SW480 (cell line): ENCODE results near the gene GNG7.

Experiments
- DNase-seq: peaks from one replicate; pipeline ENCODE4 v3.0.0-alpha.2; 2016; ENCODE audit warnings: low spot score

The GNG7 gene

DNA sequence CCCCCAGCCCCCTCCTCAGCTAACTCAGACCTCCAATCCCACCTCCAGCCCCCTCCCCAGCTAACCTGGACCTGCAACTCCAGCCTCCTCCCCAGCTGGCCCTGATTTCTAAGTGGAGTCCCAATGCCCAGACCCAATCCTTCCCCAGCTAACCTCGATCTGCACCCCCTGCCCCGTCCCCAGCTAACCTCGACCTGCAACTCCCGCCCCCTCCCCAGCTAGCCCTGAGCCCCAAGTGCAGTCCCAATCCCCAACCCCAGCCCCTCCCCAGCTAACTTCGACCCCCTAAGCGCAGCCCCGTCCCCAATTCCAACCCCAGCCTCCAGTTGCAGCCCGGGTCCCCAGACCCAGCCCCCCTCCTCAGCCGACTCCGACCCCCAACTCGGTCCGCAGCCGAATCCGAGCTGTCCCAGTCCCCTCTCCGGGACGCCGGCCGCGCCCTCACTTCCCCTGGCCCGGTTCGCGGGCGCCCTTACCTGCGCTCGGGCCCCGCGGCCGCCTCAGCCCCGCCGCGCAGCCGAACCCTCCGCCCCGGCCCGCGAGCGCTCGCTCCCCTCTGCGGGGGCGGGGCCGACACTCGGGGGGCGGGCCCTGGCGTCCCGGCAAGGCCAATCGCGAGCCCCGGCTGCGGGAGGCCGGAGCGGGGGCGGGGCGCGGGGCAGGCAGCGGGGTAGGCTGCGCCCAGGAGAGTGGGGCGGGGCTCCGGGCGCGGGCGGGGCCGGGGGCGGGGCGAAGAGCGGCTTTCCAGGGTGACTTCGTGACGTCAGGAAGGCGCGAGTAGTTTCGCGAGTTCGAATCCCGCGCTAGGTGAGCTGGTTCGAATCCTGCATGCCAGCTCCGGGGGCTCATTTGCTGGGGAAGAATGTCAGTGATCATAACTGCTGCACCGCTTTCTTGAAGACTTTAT is at the start of gene GNG7:
TSS of gene GNG7 (minus strand) at position 525 of the 907 bp plus-strand sequence. CDS start 182,006 bp downstream, outside the sequence.
- peak; percentile 56 for DNase-seq

GRCh38 chr19:2751438-2751830 is 48.9 kb upstream of the GNG7 start:
- DNase-seq, result no peak

- no peak for DNase-seq
These were observed 48.4 kb upstream of the GNG7 start for GRCh38 chr19:2750808-2751437.

DNA sequence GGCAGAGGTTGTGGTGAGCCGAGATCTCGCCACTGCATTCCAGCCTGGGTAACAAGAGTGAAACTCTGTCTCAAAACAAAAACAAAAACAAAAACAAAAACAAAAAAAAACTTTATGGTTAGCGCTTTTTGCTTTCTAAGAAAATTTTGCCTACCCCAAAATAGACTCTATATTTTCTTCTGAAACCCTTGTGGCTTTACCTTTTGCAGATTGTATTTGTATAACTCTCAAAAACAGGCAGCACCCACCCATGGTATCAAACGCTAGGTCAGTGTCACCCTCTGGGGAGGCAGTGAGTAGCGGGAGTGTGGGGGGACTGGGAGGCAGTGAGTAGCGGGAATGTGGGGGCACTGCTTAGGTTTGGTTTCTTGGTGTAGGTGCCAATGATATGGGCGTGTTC is 44.9 kb upstream of the GNG7 start:
- DNase-seq, result no peak

- no peak for DNase-seq
These were observed 41.6 kb upstream of the GNG7 start for GRCh38 chr19:2744113-2744512.

- DNase-seq, result no peak
These were observed 40.6 kb upstream of the GNG7 start for GRCh38 chr19:2743099-2743498.

GRCh38 chr19:2740314-2740656 is 37.8 kb upstream of the GNG7 start:
- no peak for DNase-seq

DNA sequence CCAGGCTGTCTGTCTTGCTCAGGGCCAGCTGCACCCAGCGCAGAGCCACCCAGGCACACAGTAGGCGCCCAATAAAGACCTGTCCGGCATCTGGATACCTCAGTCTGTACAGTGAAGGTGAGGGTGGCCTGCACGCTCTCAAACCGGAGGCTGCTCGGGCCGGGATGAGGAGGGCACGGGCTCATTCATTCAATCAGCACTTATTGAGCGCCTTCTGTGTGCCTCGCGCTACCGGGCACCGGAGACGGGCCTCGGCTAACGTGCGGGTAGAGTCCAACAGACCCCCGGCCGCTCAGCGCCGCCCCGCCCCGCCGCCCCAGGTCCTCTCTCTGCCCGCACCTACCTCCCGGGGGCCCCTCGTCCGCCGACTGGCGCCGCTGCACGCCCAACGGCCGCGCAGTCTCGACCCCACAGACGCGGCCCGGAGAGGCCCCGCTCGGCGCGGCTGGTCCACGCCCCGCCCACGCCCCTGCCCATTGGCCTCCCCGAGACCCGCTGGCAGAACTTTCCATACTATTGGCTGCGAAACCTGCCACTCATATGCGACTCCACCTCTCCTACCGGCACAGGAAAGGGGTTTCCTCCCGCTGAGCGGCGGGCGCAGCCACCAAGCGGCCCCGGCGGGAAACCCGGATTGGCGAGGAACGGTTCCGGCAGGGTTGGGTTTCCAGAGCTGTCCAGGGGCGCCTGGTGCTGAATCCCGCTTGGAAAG is 37.3 kb upstream of the GNG7 start, which contains the start of gene SLC39A3:
TSS of gene SLC39A3 (minus strand) at position 416 of the 712 bp plus-strand sequence. CDS start 2,760 bp downstream, outside the sequence.
- peak; percentile 91 for DNase-seq

- no peak for DNase-seq
These were observed 34.2 kb upstream of the GNG7 start for GRCh38 chr19:2736550-2737190.

DNA sequence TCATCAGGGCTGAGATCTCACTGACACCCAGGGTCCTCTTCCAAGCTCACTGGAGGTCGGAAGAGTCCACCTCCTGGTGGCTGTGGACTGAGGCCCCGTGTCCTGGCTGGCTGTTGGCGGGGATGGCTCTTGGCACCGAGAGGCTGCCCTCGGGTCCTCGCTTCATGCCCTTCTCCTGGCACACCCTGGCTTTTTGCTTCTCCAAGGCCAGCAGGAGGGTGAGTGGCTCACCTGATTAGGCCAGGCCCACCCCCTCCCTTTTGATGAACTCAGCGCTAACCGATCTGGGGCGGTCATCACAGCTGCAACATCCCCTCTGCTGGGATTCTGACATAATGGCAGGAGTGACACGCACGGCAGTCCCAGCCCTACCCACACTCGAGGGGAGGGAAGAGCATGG is 32.9 kb upstream of the GNG7 start:
- no peak for DNase-seq

- no peak for DNase-seq
These were observed 32.2 kb upstream of the GNG7 start for GRCh38 chr19:2734589-2735288.

DNA sequence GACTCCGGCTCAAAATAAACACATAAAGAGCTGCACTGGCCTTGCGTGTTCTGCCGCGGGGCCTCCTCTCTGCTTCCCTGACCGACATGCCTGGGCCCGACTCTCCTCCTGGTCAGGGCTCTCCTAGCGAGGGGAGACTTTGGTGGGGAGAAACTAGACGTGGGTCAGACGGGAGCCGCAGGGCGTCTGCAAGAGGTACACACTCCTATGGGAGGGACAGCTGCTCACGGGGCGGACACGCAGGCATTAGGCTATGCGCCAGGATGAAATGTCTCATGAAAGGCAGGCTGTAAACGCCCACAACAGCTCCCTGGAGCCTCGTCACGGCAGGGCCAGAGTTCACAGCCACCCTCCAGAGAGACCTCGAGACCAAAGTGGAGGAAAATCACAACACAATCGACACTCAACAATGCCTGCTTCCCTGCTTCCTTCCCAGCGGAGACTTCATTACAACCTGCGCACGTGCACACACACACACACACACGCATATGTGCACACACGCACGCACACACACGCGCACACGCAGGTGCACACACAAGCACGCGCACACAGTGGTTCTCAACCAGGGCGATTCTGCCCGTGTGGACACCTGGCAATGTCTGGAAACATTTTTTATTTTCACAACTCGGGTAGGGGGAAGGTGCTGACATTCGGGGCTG is 31.6 kb upstream of the GNG7 start:
- no peak for DNase-seq

DNA sequence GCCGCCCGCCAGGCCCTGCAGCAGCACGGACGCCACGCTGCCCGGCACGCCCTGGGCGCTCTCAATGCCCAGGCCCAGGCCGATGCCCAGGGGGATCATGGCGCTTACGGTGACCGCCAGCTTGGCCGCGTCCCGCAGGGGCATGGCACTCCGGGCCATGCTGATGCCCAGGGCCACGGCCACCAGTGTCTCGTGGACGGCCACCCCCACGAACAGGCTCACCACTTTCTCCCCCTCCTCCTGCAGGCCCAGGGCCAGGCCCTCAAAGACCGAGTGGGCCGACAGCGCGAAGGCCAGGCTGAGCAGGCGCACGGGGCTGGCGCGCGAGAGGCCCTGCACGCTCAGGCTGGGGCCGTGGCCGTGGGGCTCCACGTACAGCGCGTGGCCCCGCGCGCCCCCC is 30.4 kb upstream of the GNG7 start:
- no peak for DNase-seq

DNA sequence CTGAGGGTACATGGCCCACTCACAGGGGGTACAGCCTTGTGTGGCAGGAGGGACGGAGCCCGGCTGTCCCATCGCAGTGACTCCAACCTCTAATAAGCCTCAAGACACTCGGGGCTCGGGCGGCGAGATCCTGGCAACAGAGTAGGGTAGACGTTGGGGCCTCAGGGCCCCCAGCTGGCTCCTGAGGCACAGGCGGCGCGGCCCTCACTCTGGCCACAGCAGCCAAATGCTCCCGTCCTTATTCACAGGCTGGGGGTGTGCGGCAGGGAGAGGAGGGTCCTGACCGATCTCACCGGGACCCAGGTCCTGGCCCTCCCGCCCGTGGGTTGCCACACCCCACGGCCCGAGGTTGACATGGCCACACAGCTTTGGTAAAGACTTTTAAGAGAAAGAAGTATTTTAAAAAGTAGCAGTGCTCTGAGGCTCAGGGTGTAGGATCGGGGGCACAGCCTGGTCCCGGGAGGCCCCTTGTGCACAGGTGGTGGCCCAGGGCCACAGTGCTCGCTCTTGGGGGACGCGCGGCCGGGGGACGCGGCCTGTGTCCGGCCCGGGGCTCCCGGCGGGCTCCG is 29.7 kb upstream of the GNG7 start:
- no peak for DNase-seq

DNA sequence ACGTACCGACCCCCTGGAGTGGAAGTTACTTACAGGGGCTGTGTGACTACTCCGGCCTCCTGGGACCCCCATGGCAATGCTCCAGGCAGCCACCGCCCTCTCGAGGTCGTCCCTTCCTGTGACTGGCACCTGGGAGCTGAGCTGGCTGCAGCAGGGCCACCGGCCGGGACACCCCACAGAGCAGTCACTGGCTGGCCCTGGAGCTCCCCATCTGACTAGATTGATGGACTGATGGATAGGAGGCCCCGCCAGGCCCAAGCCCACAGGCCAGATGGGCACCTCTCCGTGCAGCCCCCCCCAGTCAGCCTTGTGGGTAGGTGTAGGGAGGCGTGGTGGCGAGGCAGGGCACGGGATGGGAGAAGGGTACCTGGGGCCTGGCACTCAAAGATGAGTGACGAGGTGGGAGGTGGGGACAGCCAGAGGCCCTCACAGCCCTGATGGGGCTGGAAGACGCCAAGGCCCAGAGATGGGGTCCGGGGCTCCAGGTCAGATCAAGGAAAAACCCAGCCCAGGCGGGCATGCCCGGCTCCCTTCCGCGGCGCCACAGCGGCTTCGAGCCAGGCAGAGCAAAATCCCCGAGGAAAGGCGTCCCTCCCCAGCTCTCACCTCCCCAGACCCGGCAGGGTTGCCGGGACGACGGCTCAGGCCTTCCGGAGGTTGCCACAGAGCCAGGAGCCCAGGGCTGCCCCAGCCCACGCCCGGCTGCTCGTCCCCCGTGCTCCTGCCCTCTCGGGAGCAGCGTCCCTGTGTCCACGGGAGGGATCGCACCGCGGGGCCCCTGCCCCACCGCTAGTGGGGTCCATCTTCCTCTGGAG is 28.9 kb upstream of the GNG7 start:
- no peak for DNase-seq

GRCh38 chr19:2729943-2730818 is 27.7 kb upstream of the GNG7 start:
- DNase-seq, result no peak

- DNase-seq, result no peak
These were observed 26.4 kb upstream of the GNG7 start for GRCh38 chr19:2728783-2729387.

- DNase-seq, result no peak
These were observed 25.1 kb upstream of the GNG7 start for GRCh38 chr19:2727640-2727944.
